A549 (cell line): ENCODE measurements around the gene ATP8B4. TPM values are rescaled to one million over a fixed set of nuclear protein-coding genes. Genes with fewer than 3 reads are reported as not detected.
A peak's percentile ranks its signal among the peaks of the same experiment; 100 is the strongest.

ENCODE experiments used
- ATAC-seq, 2 experiments: fragments of 200-7000 bp in 1 of 2; fragments of >200 bp in 1 of 2; cut with Nextera tagmentation in 1 of 2; cut with Tn5 transposase in 1 of 2; 3 replicates each; pipeline versions ENCODE4 v1.8.0 to v1.9.1; 2018 to 2020; ENCODE audit warnings: mild to moderate bottlenecking in 1 of 2, moderate library complexity in 1 of 2
- CTCF ChIA-PET: fragments of 300-600 bp; sonication (Branson Sonifier 250); formaldehyde crosslinking; extraction: SDS; loops from one replicate; lab custom pipeline; 2021; ENCODE audit warnings: antibody characterized with exemption, inconsistent platforms; lab: Yijun Ruan, JAX
- POLR2A ChIA-PET: fragments of 350-600 bp; formaldehyde crosslinking; extraction: SDS; loops from one replicate; lab custom pipeline; 2021; ENCODE audit warnings: antibody characterized with exemption, inconsistent platforms; lab: Yijun Ruan, JAX
- DNase-seq, 2 experiments: peaks; one replicate each; pipeline versions ENCODE4 v3.0.0 to v3.0.0-alpha.2; 2011 to 2016; ENCODE audit warnings: low read depth in 1 of 2, low spot score in 1 of 2
- FAIRE-seq: peaks from 2 replicates; lab custom pipeline; 2011; peaks lifted over from hg19 to GRCh38; lab: Jason Lieb, UNC
- H3K27ac ChIP-seq, 2 experiments: fragments of >200 bp; sonication (Bioruptor Twin); formaldehyde crosslinking; 3 replicates each; pipeline ENCODE4 v1.5.1; 2016 to 2017
- H3K4me1 ChIP-seq: fragments of >200 bp; sonication (Bioruptor Twin); formaldehyde crosslinking; 3 replicates; pipeline ENCODE4 v1.6.1; 2016
- H3K4me2 ChIP-seq: fragments of >200 bp; sonication (Bioruptor Twin); formaldehyde crosslinking; 3 replicates; pipeline ENCODE4 v1.6.1; 2016
- H3K4me3 ChIP-seq: fragments of >200 bp; sonication (Bioruptor Twin); formaldehyde crosslinking; 3 replicates; pipeline ENCODE4 v1.5.1; 2016
- H3K9me3 ChIP-seq: fragments of >200 bp; sonication (Bioruptor Twin); formaldehyde crosslinking; 3 replicates; pipeline ENCODE4 v1.6.1; 2016
- BHLHE40 ChIP-seq: IDR thresholded peaks from 2 replicates; pipeline ENCODE4 v1.6.1; 2012; ENCODE audit warnings: low read depth, low read length, inconsistent platforms
- CBX8 ChIP-seq: fragments of 200-600 bp; sonication (generic); IDR thresholded peaks from 2 replicates; pipeline ENCODE4 v1.6.1; 2016
- EHF ChIP-seq: fragments of 250-450 bp; sonication (Bioruptor Pico); IDR thresholded peaks from 2 replicates; pipeline ENCODE4 v1.5.0; 2020; ENCODE audit warnings: mild to moderate bottlenecking
- ESRRA ChIP-seq: fragments of 150-350 bp; IDR thresholded peaks from 2 replicates; pipeline ENCODE4 v1.6.1; 2014; ENCODE audit warnings: mild to moderate bottlenecking, low read length, borderline replicate concordance
- FOSB ChIP-seq: fragments of 250-450 bp; sonication (Bioruptor Pico); IDR thresholded peaks from 2 replicates; pipeline ENCODE4 v1.5.0; 2020; ENCODE audit warnings: mild to moderate bottlenecking, moderate library complexity
- FOSL2 ChIP-seq, 2 experiments: fragments of 450-650 bp in 1 of 2; fragments of >200 bp in 1 of 2; sonication (Bioruptor Twin) in 1 of 2; formaldehyde crosslinking; IDR thresholded peaks; 2 replicates each; pipeline versions ENCODE4 v1.5.0 to v1.6.1; 2016 to 2020; ENCODE audit warnings: mild to moderate bottlenecking in 1 of 2, moderate library complexity in 1 of 2
- HDAC2 ChIP-seq: fragments of 200-600 bp; sonication (generic); IDR thresholded peaks from 2 replicates; pipeline ENCODE4 v1.6.1; 2016
- HOXA7 ChIP-seq: fragments of 250-450 bp; sonication (Bioruptor Pico); IDR thresholded peaks from 2 replicates; pipeline ENCODE4 v1.5.0; 2020; ENCODE audit warnings: mild to moderate bottlenecking, moderate library complexity
- HOXB13 ChIP-seq: fragments of 250-450 bp; sonication (Bioruptor Pico); IDR thresholded peaks from 2 replicates; pipeline ENCODE4 v1.5.0; 2020; ENCODE audit warnings: low read depth, mild to moderate bottlenecking, moderate library complexity
- HOXB5 ChIP-seq: fragments of 250-450 bp; sonication (Bioruptor Pico); IDR thresholded peaks from 2 replicates; pipeline ENCODE4 v1.5.0; 2020; ENCODE audit warnings: mild to moderate bottlenecking, moderate library complexity
- JUNB ChIP-seq: fragments of >200 bp; sonication (Bioruptor Twin); formaldehyde crosslinking; IDR thresholded peaks from 2 replicates; pipeline ENCODE4 v1.6.1; 2016
- KDM5A ChIP-seq: fragments of 200-600 bp; sonication (generic); IDR thresholded peaks from 2 replicates; pipeline ENCODE4 v1.6.1; 2016; ENCODE audit warnings: antibody characterized with exemption, mild to moderate bottlenecking
- MAFK ChIP-seq: fragments of 450-650 bp; IDR thresholded peaks from 2 replicates; pipeline ENCODE4 v1.6.1; 2014; ENCODE audit not compliant: partially characterized antibody
- MYC ChIP-seq: IDR thresholded peaks from 2 replicates; pipeline ENCODE4 v1.6.1; 2012; ENCODE audit warnings: mild to moderate bottlenecking, inconsistent platforms, low read length, improper control_type of control experiment, borderline replicate concordance
- NFE2L2 ChIP-seq: fragments of 150-350 bp; conservative IDR thresholded peaks from 2 replicates; pipeline ENCODE4 v1.6.1; 2014; ENCODE audit warnings: low read length
- PHF8 ChIP-seq: fragments of 200-600 bp; sonication (generic); IDR thresholded peaks from 2 replicates; pipeline ENCODE4 v1.6.1; 2016; ENCODE audit warnings: low read depth, mild to moderate bottlenecking, antibody characterized with exemption, moderate library complexity, borderline replicate concordance
- POLR2A ChIP-seq: IDR thresholded peaks from 2 replicates; pipeline ENCODE4 v1.6.1; 2012; ENCODE audit warnings: mild to moderate bottlenecking, low read length
- RFX5 ChIP-seq: fragments of 450-650 bp; IDR thresholded peaks from 2 replicates; pipeline ENCODE4 v1.7.1; 2014; ENCODE audit warnings: antibody characterized with exemption, mild to moderate bottlenecking, moderate library complexity
- SMC3 ChIP-seq: fragments of >200 bp; sonication (Bioruptor Twin); formaldehyde crosslinking; IDR thresholded peaks from 3 replicates; pipeline ENCODE4 v1.6.1; 2018; ENCODE audit warnings: inconsistent platforms
- SREBF2 ChIP-seq: fragments of 450-650 bp; IDR thresholded peaks from 2 replicates; pipeline ENCODE4 v1.6.1; 2014; ENCODE audit warnings: mild to moderate bottlenecking, moderate library complexity
- ZNF302 ChIP-seq: fragments of 250-450 bp; sonication (Bioruptor Pico); IDR thresholded peaks from 2 replicates; pipeline ENCODE4 v1.9.0; 2021; ENCODE audit warnings: inconsistent platforms, mild to moderate bottlenecking, moderate library complexity
- ZSCAN20 ChIP-seq: fragments of 250-450 bp; sonication (Bioruptor Pico); IDR thresholded peaks from 2 replicates; pipeline ENCODE4 v1.8.0; 2022; ENCODE audit warnings: mild to moderate bottlenecking, moderate library complexity
- WGBS: methylation state at CpG from one replicate; pipeline ENCODE4 v1.1.6; 2017; ENCODE audit errors: missing lambda C conversion rate; 5-methylcytosine and 5-hydroxymethylcytosine counted together
- polyA plus RNA-seq, 4 experiments: library from polyadenylated mRNA; depleted of rRNA in 3 of 4; stranded (reverse); fragments of >200 nt; fragmentation: RNase III in 1 of 4; extraction: RNeasy Plus Mini Kit Qiagen cat#74134 plus additional on column Dnase treatment in 1 of 4; gene quantifications; 2 replicates in 3 of 4; 3 replicates in 1 of 4; pipeline ENCODE4 v1.2.3, GENCODE V29; 2011 to 2017
- TF ChIP-seq, protein P1 (sequence below): IDR thresholded peaks from 2 replicates; pipeline ENCODE4 v1.6.1; 2012
- TF ChIP-seq, protein P2 (sequence below): fragments of 250-450 bp; sonication (Bioruptor Pico); IDR thresholded peaks from 2 replicates; pipeline ENCODE4 v1.5.0; 2020; ENCODE audit warnings: low read depth, mild to moderate bottlenecking, moderate library complexity
- TF ChIP-seq, protein P3 (sequence below): IDR thresholded peaks from 2 replicates; pipeline ENCODE4 v1.6.1; 2012
- TF ChIP-seq, protein P4 (sequence below): IDR thresholded peaks from 2 replicates; pipeline ENCODE4 v1.6.1; 2012; ENCODE audit warnings: low read depth, borderline replicate concordance
- TF ChIP-seq, protein P5 (sequence below): fragments of 200-600 bp; sonication (generic); IDR thresholded peaks from 2 replicates; pipeline ENCODE4 v1.6.1; 2016; ENCODE audit warnings: antibody characterized with exemption, mild to moderate bottlenecking, moderate library complexity

Gene ATP8B4
- polyA plus RNA-seq, 2 of the 4 experiments (the other 2 are of a cell fraction) = 0.88 to 1.7 TPM

DNA sequence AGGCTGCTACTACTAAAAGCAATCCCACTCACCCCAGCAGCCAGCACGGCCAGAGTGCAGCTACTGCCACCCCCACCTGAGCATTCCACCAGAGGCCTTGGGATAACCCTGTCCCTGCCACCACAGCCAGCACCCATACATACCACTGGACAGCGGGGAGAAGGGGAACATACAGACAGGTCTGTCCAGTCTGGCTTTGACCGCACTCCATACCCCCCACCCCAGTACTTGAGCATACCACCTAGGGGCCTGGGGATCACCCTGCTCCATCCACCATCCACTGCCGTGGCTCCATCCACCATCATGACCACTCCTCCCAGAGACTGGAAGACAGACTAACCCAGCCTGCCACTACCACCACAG, 210.1 kb downstream of the ATP8B4 start (continued):
- no peak for TF ChIP-seq MYC
- TF ChIP-seq CBX8 = no peak
- no peak for TF ChIP-seq JUNB
- TF ChIP-seq, protein P1, sequence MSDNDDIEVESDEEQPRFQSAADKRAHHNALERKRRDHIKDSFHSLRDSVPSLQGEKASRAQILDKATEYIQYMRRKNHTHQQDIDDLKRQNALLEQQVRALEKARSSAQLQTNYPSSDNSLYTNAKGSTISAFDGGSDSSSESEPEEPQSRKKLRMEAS = no peak
- TF ChIP-seq HOXB13 = no peak
- no peak for TF ChIP-seq FOSB (CRISPR knock-in tag)
- TF ChIP-seq HOXA7 (CRISPR knock-in tag) = no peak

DNA sequence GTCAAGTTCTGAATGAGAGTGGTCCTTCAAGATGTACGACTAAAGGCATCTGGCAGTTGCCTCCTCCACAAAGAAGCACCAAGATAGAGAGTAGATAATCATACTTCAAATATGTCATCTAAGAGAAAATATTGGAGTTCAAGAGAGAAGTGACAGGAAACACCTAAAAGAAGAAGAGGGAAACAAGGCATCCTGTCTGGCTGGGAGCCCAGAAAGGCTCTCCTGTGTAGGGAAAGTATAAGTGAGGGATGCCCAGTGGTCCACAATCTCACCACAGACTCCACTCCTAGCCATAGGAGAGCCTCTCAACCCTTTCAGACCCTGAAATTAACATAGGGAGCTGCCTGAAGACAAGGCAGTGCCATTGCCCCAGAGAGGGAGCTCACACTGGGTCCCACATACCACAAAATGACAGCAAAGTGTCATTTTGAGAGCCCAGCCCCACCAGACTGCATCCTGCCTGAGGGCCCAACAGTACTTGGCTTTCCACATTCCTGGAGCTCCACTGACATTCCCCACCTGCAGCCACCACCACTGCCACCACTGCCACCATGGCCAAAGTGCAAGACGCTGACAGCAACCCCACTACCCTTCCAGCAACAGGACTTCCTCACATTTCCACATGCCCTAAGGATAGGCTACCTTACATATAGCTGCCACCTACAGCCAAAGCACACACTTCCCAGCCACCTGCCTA, 210.6 kb downstream of the ATP8B4 start:
- TF ChIP-seq, protein P2, sequence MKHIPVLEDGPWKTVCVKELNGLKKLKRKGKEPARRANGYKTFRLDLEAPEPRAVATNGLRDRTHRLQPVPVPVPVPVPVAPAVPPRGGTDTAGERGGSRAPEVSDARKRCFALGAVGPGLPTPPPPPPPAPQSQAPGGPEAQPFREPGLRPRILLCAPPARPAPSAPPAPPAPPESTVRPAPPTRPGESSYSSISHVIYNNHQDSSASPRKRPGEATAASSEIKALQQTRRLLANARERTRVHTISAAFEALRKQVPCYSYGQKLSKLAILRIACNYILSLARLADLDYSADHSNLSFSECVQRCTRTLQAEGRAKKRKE (CRISPR knock-in tag) = no peak
- no peak for TF ChIP-seq ZSCAN20 (CRISPR knock-in tag)
- no peak for TF ChIP-seq RFX5
- no peak for TF ChIP-seq ESRRA
- ChIA-PET CTCF (interaction anchor here (1.2 kb wide), 1 partner anchor 95 kb away, joined by 3 read pairs; no protein-coding TSS in a partner anchor), POLR2A (no interaction called here)
- Histone ChIP-seq H3K4me3 (no peak overlapping the region), H3K4me2 (no peak overlapping the region), H3K27ac (no peak overlapping the region; a peak in 1 of 6 replicates), H3K4me1 (peaks cover under 1% of the 10 kb centered on the region), H3K9me3 (peaks cover 12% of the 10 kb centered on the region; the same call in 2 of the 3 replicates)
- FAIRE-seq (no peak), ATAC-seq (no peak), DNase-seq (no peak)
- 62% methylated on average over 2 of the region's 2 CpGs for WGBS

DNA sequence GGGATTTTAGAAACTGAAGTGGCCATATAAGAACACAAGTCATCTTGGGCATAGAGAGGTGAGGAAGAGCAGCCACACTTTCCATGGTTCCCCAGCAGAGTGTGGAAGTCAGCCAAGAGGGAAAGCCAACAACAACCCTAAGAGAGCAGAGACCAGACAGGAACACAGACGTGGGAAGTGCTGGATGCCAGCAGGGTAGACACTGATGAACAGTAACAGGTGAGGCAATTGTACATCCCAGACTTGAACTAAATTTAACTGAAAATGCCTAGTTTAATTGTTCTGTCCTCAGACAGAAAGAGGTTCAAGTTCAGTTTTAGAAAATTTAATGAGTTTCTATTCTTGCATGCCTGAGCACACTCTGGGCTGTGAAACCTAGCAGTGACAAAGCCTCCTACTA, 212.1 kb downstream of the ATP8B4 start:
- Histone ChIP-seq H3K9me3 (peaks cover 12% of the 10 kb centered on the region; the same call in 2 of the 3 replicates), H3K4me1 (peaks cover 15% of the 10 kb centered on the region), H3K4me3 (no peak overlapping the region), H3K4me2 (no peak overlapping the region)
- DNase-seq (no peak), FAIRE-seq (no peak), ATAC-seq (no peak)
- CTCF ChIA-PET = no interaction called here
- POLR2A ChIA-PET = no interaction called here
- WGBS = 25% methylated on average over 1 of the region's 1 CpG
- TF ChIP-seq MYC (no peak), SMC3 (no peak), HDAC2 (no peak), CBX8 (no peak), NFE2L2 (no peak), EHF (no peak), MAFK (no peak), HOXB5 (CRISPR knock-in tag) (no peak), ESRRA (no peak), ZNF302 (no peak), POLR2A (no peak), SREBF2 (no peak), BHLHE40 (no peak), KDM5A (no peak), FOSL2 (IDR thresholded peaks at IDR 0.05) (no peak), FOSL2 (CRISPR knock-in tag; IDR thresholded peaks at IDR 0.05) (no peak), PHF8 (no peak)
- TF ChIP-seq, protein P2 (CRISPR knock-in tag) = no peak
- TF ChIP-seq, protein P3, sequence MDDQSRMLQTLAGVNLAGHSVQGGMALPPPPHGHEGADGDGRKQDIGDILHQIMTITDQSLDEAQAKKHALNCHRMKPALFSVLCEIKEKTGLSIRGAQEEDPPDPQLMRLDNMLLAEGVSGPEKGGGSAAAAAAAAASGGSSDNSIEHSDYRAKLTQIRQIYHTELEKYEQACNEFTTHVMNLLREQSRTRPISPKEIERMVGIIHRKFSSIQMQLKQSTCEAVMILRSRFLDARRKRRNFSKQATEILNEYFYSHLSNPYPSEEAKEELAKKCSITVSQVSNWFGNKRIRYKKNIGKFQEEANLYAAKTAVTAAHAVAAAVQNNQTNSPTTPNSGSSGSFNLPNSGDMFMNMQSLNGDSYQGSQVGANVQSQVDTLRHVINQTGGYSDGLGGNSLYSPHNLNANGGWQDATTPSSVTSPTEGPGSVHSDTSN = no peak
- TF ChIP-seq, protein P4, sequence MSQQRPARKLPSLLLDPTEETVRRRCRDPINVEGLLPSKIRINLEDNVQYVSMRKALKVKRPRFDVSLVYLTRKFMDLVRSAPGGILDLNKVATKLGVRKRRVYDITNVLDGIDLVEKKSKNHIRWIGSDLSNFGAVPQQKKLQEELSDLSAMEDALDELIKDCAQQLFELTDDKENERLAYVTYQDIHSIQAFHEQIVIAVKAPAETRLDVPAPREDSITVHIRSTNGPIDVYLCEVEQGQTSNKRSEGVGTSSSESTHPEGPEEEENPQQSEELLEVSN = no peak
- TF ChIP-seq, protein P5, sequence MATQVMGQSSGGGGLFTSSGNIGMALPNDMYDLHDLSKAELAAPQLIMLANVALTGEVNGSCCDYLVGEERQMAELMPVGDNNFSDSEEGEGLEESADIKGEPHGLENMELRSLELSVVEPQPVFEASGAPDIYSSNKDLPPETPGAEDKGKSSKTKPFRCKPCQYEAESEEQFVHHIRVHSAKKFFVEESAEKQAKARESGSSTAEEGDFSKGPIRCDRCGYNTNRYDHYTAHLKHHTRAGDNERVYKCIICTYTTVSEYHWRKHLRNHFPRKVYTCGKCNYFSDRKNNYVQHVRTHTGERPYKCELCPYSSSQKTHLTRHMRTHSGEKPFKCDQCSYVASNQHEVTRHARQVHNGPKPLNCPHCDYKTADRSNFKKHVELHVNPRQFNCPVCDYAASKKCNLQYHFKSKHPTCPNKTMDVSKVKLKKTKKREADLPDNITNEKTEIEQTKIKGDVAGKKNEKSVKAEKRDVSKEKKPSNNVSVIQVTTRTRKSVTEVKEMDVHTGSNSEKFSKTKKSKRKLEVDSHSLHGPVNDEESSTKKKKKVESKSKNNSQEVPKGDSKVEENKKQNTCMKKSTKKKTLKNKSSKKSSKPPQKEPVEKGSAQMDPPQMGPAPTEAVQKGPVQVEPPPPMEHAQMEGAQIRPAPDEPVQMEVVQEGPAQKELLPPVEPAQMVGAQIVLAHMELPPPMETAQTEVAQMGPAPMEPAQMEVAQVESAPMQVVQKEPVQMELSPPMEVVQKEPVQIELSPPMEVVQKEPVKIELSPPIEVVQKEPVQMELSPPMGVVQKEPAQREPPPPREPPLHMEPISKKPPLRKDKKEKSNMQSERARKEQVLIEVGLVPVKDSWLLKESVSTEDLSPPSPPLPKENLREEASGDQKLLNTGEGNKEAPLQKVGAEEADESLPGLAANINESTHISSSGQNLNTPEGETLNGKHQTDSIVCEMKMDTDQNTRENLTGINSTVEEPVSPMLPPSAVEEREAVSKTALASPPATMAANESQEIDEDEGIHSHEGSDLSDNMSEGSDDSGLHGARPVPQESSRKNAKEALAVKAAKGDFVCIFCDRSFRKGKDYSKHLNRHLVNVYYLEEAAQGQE = no peak
- TF ChIP-seq, all 56 proteins: peak for 0
- 0 out of 6 replicates have a peak overlapping the region, but pooled peaks of 1 of the 2 experiments have one; percentile 1 for H3K27ac ChIP-seq
